Nephron (organoid): ENCODE measurements around the gene LSAMP.

Experiments
- H3K27ac Mint-ChIP-seq, 3 experiments: 2 replicates each; pipeline ENCODE4 v1.8.0; 2020; ENCODE audit warnings: mixed read lengths in 3 of 3, mild to moderate bottlenecking in 2 of 3, moderate library complexity in 1 of 3
- H3K27me3 Mint-ChIP-seq: 2 replicates; pipeline ENCODE4 v1.8.0; 2021; ENCODE audit warnings: low read depth, mild to moderate bottlenecking, moderate library complexity, mixed read lengths
- H3K36me3 Mint-ChIP-seq: 2 replicates; pipeline ENCODE4 v1.8.0; 2020; ENCODE audit warnings: low read depth, mixed read lengths
- H3K4me1 Mint-ChIP-seq: 2 replicates; pipeline ENCODE4 v1.8.0; 2020; ENCODE audit warnings: mixed read lengths
- H3K4me3 Mint-ChIP-seq, 3 experiments: 2 replicates each; pipeline ENCODE4 v1.8.0; 2020; ENCODE audit warnings: mild to moderate bottlenecking in 3 of 3, mixed read lengths in 3 of 3, moderate library complexity in 2 of 3
- H3K9me3 Mint-ChIP-seq: 2 replicates; pipeline ENCODE4 v1.8.0; 2020; ENCODE audit warnings: mixed read lengths
- CTCF ChIP-seq, 3 experiments: fragments of 200-600 bp; sonication (generic); IDR thresholded peaks; one replicate each; pipeline ENCODE4 v1.5.0; 2021; ENCODE audit warnings: antibody characterized with exemption in 3 of 3; ENCODE audit not compliant: unreplicated experiment in 3 of 3

LSAMP gene

GRCh38 chr3:116103868-116104530 lies 341.3 kb downstream of the LSAMP start:
- H3K9me3 Mint-ChIP-seq, result no peaks in the 10 kb centered on the region
- H3K27ac Mint-ChIP-seq, result no peak overlapping the region
- H3K36me3 Mint-ChIP-seq, result no peaks in the 10 kb centered on the region
- no peak for TF ChIP-seq CTCF (IDR thresholded peaks at IDR 0.05; ENCODE audit: unreplicated experiment in 3 of 3)
- H3K4me1 Mint-ChIP-seq, result no peaks in the 10 kb centered on the region
- H3K27me3 Mint-ChIP-seq, result no peaks in the 10 kb centered on the region
- no peak overlapping the region for H3K4me3 Mint-ChIP-seq

GRCh38 chr3:116102037-116102436 lies 343.2 kb downstream of the LSAMP start:
- Mint-ChIP-seq H3K27ac (no peak overlapping the region), H3K4me3 (no peak overlapping the region), H3K27me3 (no peaks in the 10 kb centered on the region), H3K36me3 (no peaks in the 10 kb centered on the region), H3K4me1 (no peaks in the 10 kb centered on the region), H3K9me3 (no peaks in the 10 kb centered on the region)
- TF ChIP-seq CTCF (IDR thresholded peaks at IDR 0.05; ENCODE audit: unreplicated experiment in 3 of 3), result no peak

GRCh38 chr3:116097226-116097625 lies 348.1 kb downstream of the LSAMP start:
- H3K27me3 Mint-ChIP-seq, result peaks cover 3% of the 10 kb centered on the region
- no peak overlapping the region for H3K4me3 Mint-ChIP-seq
- TF ChIP-seq CTCF (IDR thresholded peaks at IDR 0.05; ENCODE audit: unreplicated experiment in 3 of 3), result no peak
- H3K36me3 Mint-ChIP-seq, result no peaks in the 10 kb centered on the region
- H3K27ac Mint-ChIP-seq, result no peak overlapping the region
- H3K9me3 Mint-ChIP-seq, result no peaks in the 10 kb centered on the region
- no peaks in the 10 kb centered on the region for H3K4me1 Mint-ChIP-seq

GRCh38 chr3:116096631-116097030 lies 348.7 kb downstream of the LSAMP start:
- no peaks in the 10 kb centered on the region for H3K4me1 Mint-ChIP-seq
- H3K27me3 Mint-ChIP-seq, result peaks cover 3% of the 10 kb centered on the region
- H3K27ac Mint-ChIP-seq, result no peak overlapping the region
- H3K9me3 Mint-ChIP-seq, result no peaks in the 10 kb centered on the region
- no peaks in the 10 kb centered on the region for H3K36me3 Mint-ChIP-seq
- H3K4me3 Mint-ChIP-seq, result no peak overlapping the region
- TF ChIP-seq CTCF (IDR thresholded peaks at IDR 0.05; ENCODE audit: unreplicated experiment in 3 of 3), result no peak

GRCh38 chr3:116093374-116093773 lies 351.9 kb downstream of the LSAMP start:
- Mint-ChIP-seq H3K27me3 (peaks cover 3% of the 10 kb centered on the region), H3K4me3 (no peak overlapping the region), H3K9me3 (peaks cover 4% of the 10 kb centered on the region), H3K27ac (no peak overlapping the region), H3K36me3 (no peaks in the 10 kb centered on the region), H3K4me1 (no peaks in the 10 kb centered on the region)
- no peak for TF ChIP-seq CTCF (IDR thresholded peaks at IDR 0.05; ENCODE audit: unreplicated experiment in 3 of 3)

GRCh38 chr3:116087426-116087825 lies 357.9 kb downstream of the LSAMP start:
- TF ChIP-seq CTCF (IDR thresholded peaks at IDR 0.05; ENCODE audit: unreplicated experiment in 3 of 3), result no peak
- no peaks in the 10 kb centered on the region for H3K4me1 Mint-ChIP-seq
- no peaks in the 10 kb centered on the region for H3K36me3 Mint-ChIP-seq
- no peak overlapping the region for H3K27ac Mint-ChIP-seq
- H3K27me3 Mint-ChIP-seq, result peaks cover 4% of the 10 kb centered on the region
- H3K9me3 Mint-ChIP-seq, result peaks cover 4% of the 10 kb centered on the region
- H3K4me3 Mint-ChIP-seq, result no peak overlapping the region
